Prostate gland (tissue), 2 donors: ENCODE data around the gene AFF3. TPM values are rescaled to one million over a fixed set of nuclear protein-coding genes. Genes with fewer than 3 reads are reported as not detected.

Experiments
- DNase-seq: peaks from one replicate; pipeline ENCODE4 v3.0.0-alpha.2; 2019; ENCODE audit warnings: low spot score
- H3K27ac ChIP-seq, 2 donors: fragments of 200-600 bp; sonication (generic); 2 replicates each; pipeline ENCODE4 v1.5.1; 2017 to 2019
- H3K27me3 ChIP-seq: fragments of 200-600 bp; sonication (generic); replicated peaks from 2 replicates; pipeline ENCODE4 v1.5.1; 2019; ENCODE audit not compliant: insufficient read depth
- H3K36me3 ChIP-seq, 2 donors: fragments of 200-600 bp; sonication (generic); 1 replicate in 1 of 2; 2 replicates in 1 of 2; pipeline versions ENCODE4 v1.5.1 to v1.8.1; 2017 to 2019
- H3K4me1 ChIP-seq: fragments of 200-600 bp; sonication (generic); replicated peaks from 2 replicates; pipeline ENCODE4 v1.5.1; 2019
- H3K4me3 ChIP-seq, 2 donors: fragments of 200-600 bp; sonication (generic); 2 replicates each; pipeline ENCODE4 v1.5.1; 2017 to 2019
- H3K9me3 ChIP-seq: fragments of 200-600 bp; sonication (generic); 2 replicates; pipeline ENCODE4 v1.5.1; 2017
- POLR2A ChIP-seq: fragments of 450-650 bp; IDR thresholded peaks from one replicate; pipeline ENCODE4 v1.6.1; 2016; ENCODE audit warnings: antibody characterized with exemption, mild to moderate bottlenecking
- POLR2AphosphoS5 ChIP-seq: sonication (generic); formaldehyde crosslinking; IDR thresholded peaks from one replicate; pipeline ENCODE4 v1.6.1; 2017; ENCODE audit warnings: antibody characterized with exemption
- WGBS: methylation state at CpG from one replicate; pipeline ENCODE4 v1.1.5; 2018; 5-methylcytosine and 5-hydroxymethylcytosine counted together
- intact Hi-C: fragments of 100-400 bp; cut with DNase I; formaldehyde crosslinking; loops from one replicate; pipeline ENCODE4 v1.14.2; 2022
- total RNA-seq, 2 donors: library from RNA; depleted of rRNA; stranded (reverse); fragments of >200 nt; gene quantifications; one replicate each; pipeline ENCODE4 v1.1.0, GENCODE V29; 2016
- TF ChIP-seq, protein P1 (sequence below), 4 experiments: fragments of 200-600 bp in 2 of 4; fragments of 450-650 bp in 2 of 4; sonication (generic) in 2 of 4; IDR thresholded peaks; 1 replicate in 3 of 4; 2 replicates in 1 of 4; pipeline ENCODE4 v1.5.1; 2016 to 2019; ENCODE audit warnings: antibody characterized with exemption in 4 of 4, mild to moderate bottlenecking in 2 of 4, moderate library complexity in 2 of 4

Gene AFF3
- total RNA-seq, 2 donors from 2014 or later: 74.4 to 113 TPM

DNA sequence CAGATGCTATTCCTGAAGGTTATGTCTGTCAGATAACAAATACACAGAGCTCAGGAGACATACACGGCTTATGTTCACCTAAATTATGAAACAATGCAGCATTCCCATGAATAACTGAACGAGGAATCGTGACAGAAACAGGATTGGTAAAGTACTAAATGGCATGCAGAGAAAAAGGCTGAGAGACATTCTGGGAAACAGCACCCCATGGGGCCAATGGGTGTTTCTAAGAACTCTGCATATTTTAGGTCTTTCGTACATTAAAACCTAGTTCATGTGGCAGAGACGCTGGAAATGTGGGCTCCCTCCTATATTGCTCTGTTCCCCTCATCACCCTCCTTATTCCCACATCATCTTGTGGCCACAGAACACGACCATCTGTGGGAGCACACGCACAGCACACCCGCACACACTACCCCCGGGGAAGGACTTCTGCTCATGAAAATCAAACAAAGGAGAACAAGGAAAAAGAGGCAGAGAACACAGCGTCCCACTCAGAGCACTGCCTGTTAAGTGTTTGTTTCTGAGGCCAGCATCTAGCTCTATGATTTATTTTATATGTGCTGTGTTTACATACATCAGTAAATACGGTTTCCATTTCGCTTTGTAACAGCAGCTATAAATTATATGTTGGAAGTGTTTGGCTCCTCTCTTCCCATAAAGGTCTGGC is 143.6 kb downstream of the AFF3 start:
- TF ChIP-seq, protein P1, sequence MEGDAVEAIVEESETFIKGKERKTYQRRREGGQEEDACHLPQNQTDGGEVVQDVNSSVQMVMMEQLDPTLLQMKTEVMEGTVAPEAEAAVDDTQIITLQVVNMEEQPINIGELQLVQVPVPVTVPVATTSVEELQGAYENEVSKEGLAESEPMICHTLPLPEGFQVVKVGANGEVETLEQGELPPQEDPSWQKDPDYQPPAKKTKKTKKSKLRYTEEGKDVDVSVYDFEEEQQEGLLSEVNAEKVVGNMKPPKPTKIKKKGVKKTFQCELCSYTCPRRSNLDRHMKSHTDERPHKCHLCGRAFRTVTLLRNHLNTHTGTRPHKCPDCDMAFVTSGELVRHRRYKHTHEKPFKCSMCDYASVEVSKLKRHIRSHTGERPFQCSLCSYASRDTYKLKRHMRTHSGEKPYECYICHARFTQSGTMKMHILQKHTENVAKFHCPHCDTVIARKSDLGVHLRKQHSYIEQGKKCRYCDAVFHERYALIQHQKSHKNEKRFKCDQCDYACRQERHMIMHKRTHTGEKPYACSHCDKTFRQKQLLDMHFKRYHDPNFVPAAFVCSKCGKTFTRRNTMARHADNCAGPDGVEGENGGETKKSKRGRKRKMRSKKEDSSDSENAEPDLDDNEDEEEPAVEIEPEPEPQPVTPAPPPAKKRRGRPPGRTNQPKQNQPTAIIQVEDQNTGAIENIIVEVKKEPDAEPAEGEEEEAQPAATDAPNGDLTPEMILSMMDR (IDR thresholded peaks at IDR 0.05): no peak
- TF ChIP-seq POLR2A (no peak), POLR2AphosphoS5 (peak; percentile 90)
- peak; percentile 74 for DNase-seq
- 46% methylated on average over 12 of the region's 12 CpGs for WGBS

DNA sequence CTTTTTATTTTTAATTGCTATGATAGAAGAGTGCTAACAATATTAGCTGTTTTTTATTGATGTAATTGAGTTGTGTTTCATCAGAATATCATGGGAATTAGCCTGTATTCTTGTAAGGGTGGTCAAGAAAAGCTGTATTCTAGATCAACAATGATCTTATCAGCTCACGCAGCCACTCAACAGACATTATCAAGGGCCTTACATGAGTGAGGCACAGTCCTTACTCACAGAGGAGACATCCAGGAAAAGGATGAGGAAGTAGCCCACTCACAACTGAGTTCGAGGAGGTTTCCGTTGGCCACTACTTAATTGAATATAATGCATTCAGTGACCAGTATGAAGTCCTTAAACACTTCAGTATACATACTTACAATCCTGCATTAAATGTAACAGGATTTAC is 152.5 kb downstream of the AFF3 start:
- H3K36me3 ChIP-seq: no peaks in the 10 kb centered on the region
- H3K4me1 ChIP-seq: peaks cover 1% of the 10 kb centered on the region
- no peaks in the 10 kb centered on the region for H3K9me3 ChIP-seq
- no peak overlapping the region for H3K4me3 ChIP-seq
- H3K27ac ChIP-seq: no peak overlapping the region
- 83% methylated on average over 3 of the region's 3 CpGs for WGBS
- DNase-seq: no peak
- intact Hi-C loops: no loop called here
- H3K27me3 ChIP-seq: no peaks in the 10 kb centered on the region
- TF ChIP-seq, protein P1 (IDR thresholded peaks at IDR 0.05): no peak
- TF ChIP-seq POLR2AphosphoS5: no peak
- no peak for TF ChIP-seq POLR2A

More for the DNA sequence above, 143.6 kb downstream of the AFF3 start:
- Histone ChIP-seq H3K27ac (peak overlapping the region; percentile 30 to 50), H3K4me3 (no peak overlapping the region), H3K36me3 (no peaks in the 10 kb centered on the region), H3K9me3 (no peaks in the 10 kb centered on the region), H3K27me3 (no peaks in the 10 kb centered on the region), H3K4me1 (peaks cover 12% of the 10 kb centered on the region)
- intact Hi-C loops: no loop called here

DNA sequence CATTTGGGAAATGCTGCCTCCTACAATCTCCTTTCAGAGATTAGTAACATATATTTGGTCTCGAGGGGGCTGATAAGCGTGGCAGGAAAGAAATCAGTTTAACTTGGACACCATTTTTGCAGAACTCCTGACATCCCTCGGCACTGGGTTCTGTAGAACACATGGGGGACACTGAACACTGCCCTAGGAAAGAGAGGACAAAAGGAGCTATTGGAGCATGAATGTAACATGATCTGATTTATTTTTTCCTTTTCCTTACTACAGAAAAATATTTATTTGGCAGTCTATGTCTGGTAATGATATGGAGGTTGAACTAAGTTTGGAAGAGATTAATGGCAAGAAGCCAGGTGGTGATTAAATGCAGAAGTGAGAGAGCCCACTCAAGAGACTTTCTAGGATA is 153.8 kb downstream of the AFF3 start:
- WGBS: 85% methylated on average over 3 of the region's 3 CpGs
- no peak for TF ChIP-seq POLR2AphosphoS5
- Histone ChIP-seq H3K27me3 (no peaks in the 10 kb centered on the region), H3K9me3 (no peaks in the 10 kb centered on the region), H3K27ac (no peak overlapping the region), H3K4me3 (no peak overlapping the region), H3K36me3 (no peaks in the 10 kb centered on the region), H3K4me1 (peaks cover 3% of the 10 kb centered on the region)
- intact Hi-C loops: no loop called here
- DNase-seq: no peak

DNA sequence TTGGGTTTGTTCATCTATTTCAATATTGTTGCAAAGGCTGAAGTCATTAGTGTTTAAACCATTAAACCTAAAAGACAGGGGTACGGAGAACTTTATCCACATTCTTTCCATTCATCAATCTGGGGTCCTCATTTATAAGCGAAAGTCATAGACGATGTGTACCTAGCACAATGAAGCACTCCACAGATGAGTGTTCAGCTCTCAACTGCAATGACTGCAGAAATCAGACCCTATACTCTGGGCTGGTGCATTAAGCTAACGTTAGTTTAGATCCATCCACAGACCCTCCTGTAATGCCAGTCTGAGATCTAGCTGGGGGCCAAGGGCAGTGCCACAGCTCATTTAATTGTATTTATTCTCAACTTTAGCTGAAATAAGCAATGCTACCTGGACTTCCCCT is 155.2 kb downstream of the AFF3 start:
- no peaks in the 10 kb centered on the region for H3K36me3 ChIP-seq
- WGBS: 95% methylated on average over 4 of the region's 4 CpGs
- no peak overlapping the region for H3K4me3 ChIP-seq
- intact Hi-C loops: no loop called here
- TF ChIP-seq POLR2A (no peak), POLR2AphosphoS5 (no peak)
- TF ChIP-seq, protein P1 (IDR thresholded peaks at IDR 0.05): no peak
- no peak overlapping the region for H3K27ac ChIP-seq
- H3K27me3 ChIP-seq: no peaks in the 10 kb centered on the region
- DNase-seq: no peak
- no peaks in the 10 kb centered on the region for H3K9me3 ChIP-seq
- peaks cover 3% of the 10 kb centered on the region for H3K4me1 ChIP-seq

DNA sequence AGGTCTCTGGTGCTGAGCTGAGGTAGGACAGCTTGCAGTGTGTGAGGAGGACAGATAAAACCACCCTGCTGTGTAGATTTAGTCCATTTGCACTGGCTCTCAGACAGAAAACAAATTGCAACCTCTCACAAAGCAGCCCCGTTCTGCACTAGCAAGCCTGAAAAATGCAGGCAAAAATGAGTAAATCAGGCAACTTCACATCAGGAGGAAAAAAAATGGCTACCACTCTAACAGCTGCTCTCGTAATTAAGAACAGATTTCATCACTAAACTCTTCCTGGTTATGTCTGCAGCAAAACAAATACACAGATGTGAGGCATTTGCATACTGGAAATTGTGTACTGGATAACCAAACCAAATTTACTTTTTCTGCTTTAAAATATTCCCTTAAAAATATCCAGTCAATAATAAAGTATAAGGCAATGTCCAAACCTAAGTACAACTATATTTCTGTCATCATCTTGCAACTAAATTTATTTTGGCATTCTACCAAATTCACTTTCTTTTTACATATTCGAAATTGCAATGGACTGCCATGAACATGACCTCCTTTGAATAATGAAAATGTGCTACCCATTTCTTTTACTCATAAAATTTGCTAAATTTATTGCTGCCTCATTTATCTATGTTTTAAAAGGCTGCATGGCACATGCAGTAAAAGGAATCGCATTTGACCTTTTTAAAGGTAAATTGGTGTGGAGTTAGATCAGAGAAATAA is 157.4 kb downstream of the AFF3 start:
- Histone ChIP-seq H3K27me3 (no peaks in the 10 kb centered on the region), H3K9me3 (no peaks in the 10 kb centered on the region), H3K36me3 (no peaks in the 10 kb centered on the region), H3K4me3 (no peak overlapping the region), H3K27ac (no peak overlapping the region), H3K4me1 (peaks cover 3% of the 10 kb centered on the region)
- no peak for DNase-seq
- WGBS: 42% methylated on average over 4 of the region's 4 CpGs
- intact Hi-C loops: no loop called here
- TF ChIP-seq POLR2AphosphoS5 (no peak), POLR2A (no peak)
- TF ChIP-seq, protein P1 (IDR thresholded peaks at IDR 0.05): no peak
